Mesenchymal stem cell (in vitro differentiated cells and primary cell): ENCODE data around the gene SNRNP48.

Experiments used
- DNase-seq: peaks from one replicate; pipeline ENCODE4 v3.0.0-alpha.2; 2013
- H2AFZ ChIP-seq: one replicate; pipeline ENCODE4 v1.6.1; 2013; ENCODE audit warnings: low read depth, mild to moderate bottlenecking, control low read depth, inconsistent platforms, low read length, moderate library complexity
- H2AK5ac ChIP-seq: 2 replicates; pipeline ENCODE4 v1.6.1; 2013; ENCODE audit warnings: low read length, moderate library complexity, mild to moderate bottlenecking, inconsistent platforms; ENCODE audit not compliant: severe bottlenecking
- H2BK120ac ChIP-seq: one replicate; pipeline ENCODE4 v1.6.1; 2013; ENCODE audit warnings: low read depth, mild to moderate bottlenecking, inconsistent platforms, low read length, moderate library complexity
- H2BK12ac ChIP-seq, 2 experiments: one replicate each; pipeline ENCODE4 v1.6.1; 2013; ENCODE audit warnings: inconsistent platforms in 2 of 2, low read length in 2 of 2, mild to moderate bottlenecking in 2 of 2, moderate library complexity in 2 of 2, control low read depth in 1 of 2
- H2BK15ac ChIP-seq: one replicate; pipeline ENCODE4 v1.6.1; 2013; ENCODE audit warnings: mild to moderate bottlenecking, low read depth, inconsistent platforms; ENCODE audit not compliant: poor library complexity, severe bottlenecking
- H2BK5ac ChIP-seq: 2 replicates; pipeline ENCODE4 v1.6.1; 2013; ENCODE audit warnings: low read depth, mild to moderate bottlenecking, low read length, control low read depth, inconsistent platforms; ENCODE audit not compliant: poor library complexity, severe bottlenecking
- H3K14ac ChIP-seq, 2 experiments: one replicate each; pipeline ENCODE4 v1.6.1; 2013; ENCODE audit warnings: inconsistent platforms in 2 of 2, low read length in 2 of 2, control low read depth in 1 of 2, mild to moderate bottlenecking in 1 of 2, moderate library complexity in 1 of 2
- H3K18ac ChIP-seq, 2 experiments: one replicate each; pipeline ENCODE4 v1.6.1; 2013; ENCODE audit warnings: inconsistent platforms in 2 of 2, low read length in 2 of 2, control low read depth in 1 of 2, low read depth in 1 of 2, mild to moderate bottlenecking in 1 of 2
- H3K23ac ChIP-seq, 2 experiments: one replicate each; pipeline ENCODE4 v1.6.1; 2013; ENCODE audit warnings: inconsistent platforms in 2 of 2, low read length in 2 of 2, mild to moderate bottlenecking in 2 of 2, moderate library complexity in 2 of 2, control low read depth in 1 of 2
- H3K27ac ChIP-seq: 2 replicates; pipeline ENCODE4 v1.5.1; 2013; ENCODE audit warnings: mild to moderate bottlenecking, moderate library complexity, low read length, control low read depth, inconsistent platforms; ENCODE audit not compliant: poor library complexity, severe bottlenecking
- H3K27me3 ChIP-seq, 2 experiments: 2 replicates each; pipeline versions ENCODE4 v1.6.1 to v1.7.0; 2013; ENCODE audit warnings: low read length in 2 of 2, mild to moderate bottlenecking in 2 of 2, moderate library complexity in 2 of 2, control low read depth in 1 of 2, inconsistent platforms in 1 of 2; ENCODE audit not compliant: control insufficient read depth in 1 of 2, insufficient read depth in 1 of 2
- H3K36me3 ChIP-seq, 2 experiments: 2 replicates each; pipeline versions ENCODE4 v1.6.1 to v1.7.0; 2013; ENCODE audit warnings: low read length in 2 of 2, control low read depth in 1 of 2, inconsistent platforms in 1 of 2, low read depth in 1 of 2, mild to moderate bottlenecking in 1 of 2; ENCODE audit not compliant: insufficient read depth in 2 of 2, control insufficient read depth in 1 of 2
- H3K4ac ChIP-seq, 2 experiments: one replicate each; pipeline ENCODE4 v1.6.1; 2013; ENCODE audit warnings: inconsistent platforms in 2 of 2, low read length in 2 of 2, mild to moderate bottlenecking in 2 of 2, moderate library complexity in 2 of 2, control low read depth in 1 of 2, low read depth in 1 of 2
- H3K4me1 ChIP-seq: 2 replicates; pipeline ENCODE4 v1.6.1; 2013; ENCODE audit warnings: low read depth, low read length, control low read depth; ENCODE audit not compliant: control insufficient read depth, insufficient read depth
- H3K4me2 ChIP-seq: 2 replicates; pipeline ENCODE4 v1.6.1; 2013; ENCODE audit warnings: low read length, mild to moderate bottlenecking, inconsistent platforms; ENCODE audit not compliant: poor library complexity, severe bottlenecking
- H3K4me3 ChIP-seq, 2 experiments: 2 replicates each; pipeline versions ENCODE4 v1.5.1 to v1.7.0; 2013; ENCODE audit warnings: low read length in 2 of 2, mild to moderate bottlenecking in 2 of 2, control low read depth in 1 of 2, low read depth in 1 of 2; ENCODE audit not compliant: insufficient read depth in 1 of 2
- H3K79me1 ChIP-seq: replicated peaks from 2 replicates; pipeline ENCODE4 v1.6.1; 2013; ENCODE audit warnings: mild to moderate bottlenecking, control low read depth, low read length, inconsistent platforms; ENCODE audit not compliant: poor library complexity, severe bottlenecking
- H3K9ac ChIP-seq: 2 replicates; pipeline ENCODE4 v1.7.0; 2013; ENCODE audit warnings: mild to moderate bottlenecking, low read length, moderate library complexity
- H3K9me3 ChIP-seq: 2 replicates; pipeline ENCODE4 v1.7.0; 2013; ENCODE audit warnings: mild to moderate bottlenecking, low read length; ENCODE audit not compliant: control insufficient read depth
- H4K8ac ChIP-seq: one replicate; pipeline ENCODE4 v1.6.1; 2013; ENCODE audit warnings: inconsistent platforms, mild to moderate bottlenecking, low read length, moderate library complexity
- H4K91ac ChIP-seq: one replicate; pipeline ENCODE4 v1.6.1; 2013; ENCODE audit warnings: mild to moderate bottlenecking, low read length, inconsistent platforms
- WGBS: methylation state at CpG from one replicate; pipeline ENCODE4 v1.1.7; 2013; ENCODE audit warnings: mixed read lengths; 5-methylcytosine and 5-hydroxymethylcytosine counted together

SNRNP48 gene

DNA sequence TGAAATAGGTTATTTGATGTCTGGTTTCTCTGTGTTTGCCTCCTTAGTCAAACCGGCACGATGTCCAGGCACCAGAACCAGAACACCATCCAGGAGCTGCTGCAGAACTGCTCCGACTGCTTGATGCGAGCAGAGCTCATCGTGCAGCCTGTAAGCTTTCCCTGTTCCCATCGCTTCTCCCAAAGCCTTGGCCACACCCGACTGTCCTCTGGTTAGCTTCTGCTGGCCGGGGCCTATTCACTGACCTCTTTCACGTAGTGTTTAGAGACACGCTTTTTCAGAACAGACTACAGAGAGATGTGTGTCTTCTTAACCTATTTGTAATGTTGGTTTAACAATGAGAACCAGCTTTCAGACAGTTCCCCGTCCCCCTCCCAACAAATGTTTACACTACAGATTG lies 34.3 kb upstream of the SNRNP48 start:
- H3K4ac ChIP-seq: no peak overlapping the region
- H4K8ac ChIP-seq: no peak overlapping the region
- no peak overlapping the region for H4K91ac ChIP-seq
- no peak overlapping the region for H2AK5ac ChIP-seq
- peaks cover 2% of the 10 kb centered on the region for H3K4me1 ChIP-seq
- peaks cover 0 to 14% of the 10 kb centered on the region in 2 experiments for H3K36me3 ChIP-seq
- peaks cover 0 to 5% of the 10 kb centered on the region in 2 experiments for H3K27me3 ChIP-seq
- no peak overlapping the region for H2BK5ac ChIP-seq
- DNase-seq: no peak
- H3K4me2 ChIP-seq: no peak overlapping the region
- H3K27ac ChIP-seq: no peak overlapping the region
- H3K14ac ChIP-seq: no peak overlapping the region
- no peak overlapping the region for H2BK12ac ChIP-seq
- H2BK120ac ChIP-seq: no peak overlapping the region
- H3K4me3 ChIP-seq: no peak overlapping the region
- H3K9me3 ChIP-seq: no peaks in the 10 kb centered on the region
- peaks cover 24% of the 10 kb centered on the region for H3K79me1 ChIP-seq
- H3K18ac ChIP-seq: no peak overlapping the region
- WGBS: 94% methylated on average over 10 of the region's 11 CpGs
- H2AFZ ChIP-seq: no peak overlapping the region
- H3K9ac ChIP-seq: no peak overlapping the region
- H3K23ac ChIP-seq: no peak overlapping the region
- no peak overlapping the region for H2BK15ac ChIP-seq

DNA sequence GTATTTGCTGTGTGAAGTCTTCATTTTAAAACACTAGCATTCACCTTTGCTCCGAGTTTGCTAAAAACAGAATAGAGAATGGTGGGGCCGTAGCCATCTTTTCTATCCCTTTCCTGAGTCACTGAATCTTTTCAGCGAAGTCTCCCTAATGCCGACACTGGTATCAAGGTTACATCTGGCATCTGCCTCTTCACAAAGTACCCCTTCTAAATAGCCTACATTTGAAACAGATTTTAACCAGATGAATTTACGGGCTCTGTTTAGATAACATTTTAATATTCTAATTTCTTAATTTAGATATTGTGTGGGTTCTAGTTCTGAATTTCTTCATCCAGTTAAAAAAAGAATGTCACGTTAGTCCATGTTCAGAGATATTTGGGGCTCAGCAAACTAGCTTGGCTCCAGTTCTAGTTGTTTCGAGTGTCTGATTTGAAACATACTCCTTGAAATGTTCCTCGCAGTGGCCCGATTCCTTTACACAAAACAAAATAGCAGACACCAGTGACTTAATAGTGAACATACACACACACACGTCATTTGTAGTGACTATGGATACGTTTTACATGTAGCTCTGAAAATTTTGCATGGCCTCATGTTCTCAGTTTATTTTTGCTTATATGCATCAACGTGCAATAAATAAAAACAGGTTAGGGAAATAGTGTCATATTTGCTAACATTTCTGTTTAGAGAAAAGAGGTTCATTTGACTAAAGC lies 33.4 kb upstream of the SNRNP48 start:
- peaks cover 0 to 5% of the 10 kb centered on the region in 2 experiments for H3K27me3 ChIP-seq
- H3K4me2 ChIP-seq: no peak overlapping the region
- H3K9ac ChIP-seq: no peak overlapping the region
- H3K27ac ChIP-seq: no peak overlapping the region
- WGBS: 99% methylated on average over 11 of the region's 12 CpGs
- peaks cover 0 to 19% of the 10 kb centered on the region in 2 experiments for H3K36me3 ChIP-seq
- H3K14ac ChIP-seq: no peak overlapping the region
- H2BK15ac ChIP-seq: no peak overlapping the region
- no peak overlapping the region for H2AFZ ChIP-seq
- no peak overlapping the region for H3K23ac ChIP-seq
- no peak overlapping the region for H3K18ac ChIP-seq
- no peak overlapping the region for H2BK12ac ChIP-seq
- DNase-seq: no peak
- no peak overlapping the region for H2BK5ac ChIP-seq
- H4K8ac ChIP-seq: no peak overlapping the region
- H3K4ac ChIP-seq: no peak overlapping the region
- H3K4me1 ChIP-seq: peaks cover 2% of the 10 kb centered on the region
- no peak overlapping the region for H4K91ac ChIP-seq
- H2AK5ac ChIP-seq: no peak overlapping the region
- no peak overlapping the region for H3K4me3 ChIP-seq
- no peaks in the 10 kb centered on the region for H3K9me3 ChIP-seq
- no peak overlapping the region for H2BK120ac ChIP-seq
- peaks cover 26% of the 10 kb centered on the region for H3K79me1 ChIP-seq

DNA sequence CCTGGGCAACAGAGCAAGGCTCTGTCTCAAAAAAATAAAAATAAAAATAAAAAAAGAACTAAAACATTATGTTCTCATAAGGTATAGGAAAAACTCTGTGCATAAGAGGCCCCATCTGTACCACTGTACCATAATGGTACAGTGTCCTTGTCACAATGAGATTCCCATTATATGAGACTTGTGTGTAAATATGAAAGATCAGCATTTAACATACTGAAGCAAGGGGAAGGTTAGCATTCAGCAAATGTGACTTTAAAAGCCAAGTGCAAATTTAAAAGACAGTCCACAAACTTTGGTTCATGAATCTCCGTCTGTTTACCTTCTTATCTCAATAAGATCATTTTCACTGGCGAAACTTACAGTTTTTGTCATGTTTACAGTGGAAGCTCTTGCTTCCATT lies 32.3 kb upstream of the SNRNP48 start:
- Histone ChIP-seq H3K4me1 (peaks cover 2% of the 10 kb centered on the region), H3K27ac (no peak overlapping the region), H3K79me1 (peaks cover 24% of the 10 kb centered on the region), H2AFZ (no peak overlapping the region), H3K4ac (no peak overlapping the region), H3K4me2 (no peak overlapping the region), H3K9me3 (no peaks in the 10 kb centered on the region), H3K4me3 (no peak overlapping the region), H4K8ac (no peak overlapping the region), H3K27me3 (peaks cover 0 to 5% of the 10 kb centered on the region in 2 experiments), H2BK15ac (no peak overlapping the region), H3K9ac (no peak overlapping the region), H2BK5ac (no peak overlapping the region), H3K23ac (no peak overlapping the region), H2BK12ac (no peak overlapping the region), H2BK120ac (no peak overlapping the region), H4K91ac (no peak overlapping the region), H3K18ac (no peak overlapping the region), H3K36me3 (peaks cover 0 to 22% of the 10 kb centered on the region in 2 experiments), H3K14ac (no peak overlapping the region), H2AK5ac (no peak overlapping the region)
- 96% methylated on average over 2 of the region's 2 CpGs for WGBS
- DNase-seq: no peak

DNA sequence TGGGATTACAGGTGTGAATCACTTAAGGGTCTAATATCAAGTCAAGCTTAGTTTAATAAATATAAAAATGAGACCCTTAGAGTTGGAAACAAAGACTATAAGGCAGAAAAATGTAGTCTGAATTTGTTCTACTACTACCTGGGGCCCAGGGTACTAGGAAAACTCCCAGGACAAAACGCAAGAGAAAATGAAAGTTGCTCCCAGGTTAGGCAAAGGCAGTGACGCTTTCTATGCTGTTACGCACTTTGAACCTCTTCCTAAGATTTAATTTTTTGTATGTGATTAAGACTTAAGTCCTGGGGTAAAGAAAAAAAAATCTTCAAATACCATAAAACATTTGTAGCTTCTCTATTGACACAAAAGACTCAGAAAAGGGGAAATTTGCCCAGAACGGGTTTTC lies 31.2 kb upstream of the SNRNP48 start:
- no peak for DNase-seq
- H3K18ac ChIP-seq: no peak overlapping the region
- H3K14ac ChIP-seq: no peak overlapping the region
- H3K23ac ChIP-seq: no peak overlapping the region
- H3K36me3 ChIP-seq: peaks cover 0 to 19% of the 10 kb centered on the region in 2 experiments
- H3K9ac ChIP-seq: no peak overlapping the region
- H3K9me3 ChIP-seq: no peaks in the 10 kb centered on the region
- no peak overlapping the region for H2BK120ac ChIP-seq
- H3K27me3 ChIP-seq: peaks cover 0 to 2% of the 10 kb centered on the region in 2 experiments
- no peak overlapping the region for H4K91ac ChIP-seq
- H4K8ac ChIP-seq: no peak overlapping the region
- no peak overlapping the region for H3K4me2 ChIP-seq
- H2AFZ ChIP-seq: no peak overlapping the region
- H2BK5ac ChIP-seq: no peak overlapping the region
- H3K27ac ChIP-seq: no peak overlapping the region
- no peak overlapping the region for H3K4ac ChIP-seq
- no peaks in the 10 kb centered on the region for H3K4me1 ChIP-seq
- WGBS: 87% methylated on average over 2 of the region's 4 CpGs
- H2BK12ac ChIP-seq: no peak overlapping the region
- no peak overlapping the region for H3K4me3 ChIP-seq
- H2AK5ac ChIP-seq: no peak overlapping the region
- peaks cover 18% of the 10 kb centered on the region for H3K79me1 ChIP-seq
- H2BK15ac ChIP-seq: no peak overlapping the region
